HepG2 (cell line): ENCODE results near the gene PDE5A. TPM values are rescaled to one million over a fixed set of nuclear protein-coding genes. Genes with fewer than 3 reads are reported as not detected.

Experiments
- KDM3A ChIP-seq: IDR thresholded peaks from 2 replicates; pipeline ENCODE4 v1.6.1; 2018; ENCODE audit warnings: low read depth, missing compliant biosample characterization
- POLR2AphosphoS2 ChIP-seq: IDR thresholded peaks from 2 replicates; pipeline ENCODE4 v1.6.1; 2011; ENCODE audit warnings: low read depth, low read length, improper control_type of control experiment
- SKI ChIP-seq: fragments of 450-650 bp; IDR thresholded peaks from one replicate; pipeline ENCODE4 v1.6.1; 2018; ENCODE audit warnings: mild to moderate bottlenecking; ENCODE audit not compliant: partially characterized antibody
- ZNF563 ChIP-seq: sonication (generic); formaldehyde crosslinking; IDR thresholded peaks from 2 replicates; pipeline ENCODE4 v1.8.0; 2022; ENCODE audit warnings: mild to moderate bottlenecking, moderate library complexity, missing genetic modification reagents
- ZNF567 ChIP-seq: sonication (generic); formaldehyde crosslinking; IDR thresholded peaks from 2 replicates; pipeline ENCODE4 v1.8.1; 2023; ENCODE audit warnings: mild to moderate bottlenecking, missing genetic modification reagents, borderline replicate concordance
- ZNF607 ChIP-seq: sonication (generic); formaldehyde crosslinking; IDR thresholded peaks from 2 replicates; pipeline ENCODE4 v1.5.1; 2020; ENCODE audit warnings: missing genetic modification reagents, mild to moderate bottlenecking, borderline replicate concordance
- ZNF772 ChIP-seq: sonication (generic); formaldehyde crosslinking; IDR thresholded peaks from 2 replicates; pipeline ENCODE4 v1.5.0; 2020; ENCODE audit warnings: mild to moderate bottlenecking, missing genetic modification reagents
- polyA plus RNA-seq, 8 experiments: library from polyadenylated mRNA; depleted of rRNA in 3 of 8; stranded (reverse) in 7 of 8; unstranded in 1 of 8; fragments of >200 nt; fragmentation: Illumina TruSeq in 4 of 8; extraction: Trizol in 4 of 8; gene quantifications; 2 replicates each; pipeline versions ENCODE4 v1.2.1 to v1.2.3, GENCODE V29; 2011 to 2016; ENCODE audit warnings: low read depth in 4 of 8, missing spikeins in 1 of 8, mixed read lengths in 1 of 8; ENCODE audit not compliant: insufficient read depth in 1 of 8
- total RNA-seq, 5 experiments: library from RNA; depleted of rRNA; stranded (reverse); fragments of >200 nt; fragmentation: Illumina TruSeq; extraction: Trizol; gene quantifications; 2 replicates each; pipeline ENCODE4 v1.2.3, GENCODE V29; 2016; ENCODE audit warnings: low read depth in 1 of 5
- TF ChIP-seq, protein P1 (sequence below): sonication (generic); formaldehyde crosslinking; IDR thresholded peaks from 2 replicates; pipeline ENCODE4 v1.4.0; 2020; ENCODE audit warnings: missing genetic modification reagents
- TF ChIP-seq, protein P2 (sequence below): sonication (generic); formaldehyde crosslinking; IDR thresholded peaks from 2 replicates; pipeline ENCODE4 v1.4.0; 2020; ENCODE audit warnings: mild to moderate bottlenecking, missing genetic modification reagents
- TF ChIP-seq, protein P3 (sequence below): sonication (generic); formaldehyde crosslinking; IDR thresholded peaks from 2 replicates; pipeline ENCODE4 v1.4.0; 2020; ENCODE audit warnings: mild to moderate bottlenecking, low read depth, missing genetic modification reagents

Gene PDE5A
- total and polyA plus RNA-seq, 2 of the 13 experiments (the other 11 are each of a cell fraction or from before 2014, with no cell fraction given) = 0.22 to 0.44 TPM

DNA sequence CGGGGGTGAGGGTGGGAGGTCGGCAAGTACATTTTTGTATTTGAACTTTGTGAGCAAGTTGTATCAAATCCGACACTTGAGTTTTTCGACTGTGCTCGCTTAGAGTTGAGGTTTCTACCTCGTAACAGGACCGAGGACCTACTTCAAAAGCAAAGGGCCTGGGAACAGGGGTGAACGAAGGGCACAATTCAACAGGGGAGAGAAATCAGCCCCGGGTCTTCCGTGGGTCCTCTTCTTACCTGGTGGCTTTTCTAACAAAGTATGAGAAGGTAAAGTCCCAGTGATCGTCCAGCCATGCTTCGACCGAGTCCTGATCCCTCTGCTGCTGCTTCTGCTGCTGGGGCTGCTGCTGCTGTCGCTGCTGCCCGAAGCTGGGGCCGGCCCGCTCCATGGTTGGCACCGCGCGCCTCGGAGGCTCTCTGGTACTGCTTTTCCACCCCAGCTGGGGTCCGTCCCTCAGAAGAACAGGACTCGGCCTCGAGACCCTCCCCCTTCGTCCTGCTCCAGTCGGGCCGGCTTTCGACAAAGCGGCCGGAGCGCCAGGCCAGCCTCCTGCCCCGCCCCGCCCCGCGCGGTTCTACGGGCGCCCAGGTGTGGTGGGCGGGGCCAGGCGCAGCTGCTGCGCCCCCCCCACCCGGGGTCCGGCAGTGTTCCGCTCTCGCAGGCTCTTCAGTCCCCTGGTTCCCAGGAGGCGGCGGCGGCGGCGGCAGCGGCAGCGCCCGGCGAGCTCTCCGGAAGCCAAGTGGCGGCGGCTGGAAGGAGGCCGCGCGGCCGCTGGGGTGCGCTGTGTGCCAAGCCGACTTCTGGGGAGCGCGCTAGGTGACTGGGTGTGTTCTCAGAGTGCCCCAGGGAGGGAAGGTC, at the start of gene PDE5A (continued):
- TF ChIP-seq, protein P1, sequence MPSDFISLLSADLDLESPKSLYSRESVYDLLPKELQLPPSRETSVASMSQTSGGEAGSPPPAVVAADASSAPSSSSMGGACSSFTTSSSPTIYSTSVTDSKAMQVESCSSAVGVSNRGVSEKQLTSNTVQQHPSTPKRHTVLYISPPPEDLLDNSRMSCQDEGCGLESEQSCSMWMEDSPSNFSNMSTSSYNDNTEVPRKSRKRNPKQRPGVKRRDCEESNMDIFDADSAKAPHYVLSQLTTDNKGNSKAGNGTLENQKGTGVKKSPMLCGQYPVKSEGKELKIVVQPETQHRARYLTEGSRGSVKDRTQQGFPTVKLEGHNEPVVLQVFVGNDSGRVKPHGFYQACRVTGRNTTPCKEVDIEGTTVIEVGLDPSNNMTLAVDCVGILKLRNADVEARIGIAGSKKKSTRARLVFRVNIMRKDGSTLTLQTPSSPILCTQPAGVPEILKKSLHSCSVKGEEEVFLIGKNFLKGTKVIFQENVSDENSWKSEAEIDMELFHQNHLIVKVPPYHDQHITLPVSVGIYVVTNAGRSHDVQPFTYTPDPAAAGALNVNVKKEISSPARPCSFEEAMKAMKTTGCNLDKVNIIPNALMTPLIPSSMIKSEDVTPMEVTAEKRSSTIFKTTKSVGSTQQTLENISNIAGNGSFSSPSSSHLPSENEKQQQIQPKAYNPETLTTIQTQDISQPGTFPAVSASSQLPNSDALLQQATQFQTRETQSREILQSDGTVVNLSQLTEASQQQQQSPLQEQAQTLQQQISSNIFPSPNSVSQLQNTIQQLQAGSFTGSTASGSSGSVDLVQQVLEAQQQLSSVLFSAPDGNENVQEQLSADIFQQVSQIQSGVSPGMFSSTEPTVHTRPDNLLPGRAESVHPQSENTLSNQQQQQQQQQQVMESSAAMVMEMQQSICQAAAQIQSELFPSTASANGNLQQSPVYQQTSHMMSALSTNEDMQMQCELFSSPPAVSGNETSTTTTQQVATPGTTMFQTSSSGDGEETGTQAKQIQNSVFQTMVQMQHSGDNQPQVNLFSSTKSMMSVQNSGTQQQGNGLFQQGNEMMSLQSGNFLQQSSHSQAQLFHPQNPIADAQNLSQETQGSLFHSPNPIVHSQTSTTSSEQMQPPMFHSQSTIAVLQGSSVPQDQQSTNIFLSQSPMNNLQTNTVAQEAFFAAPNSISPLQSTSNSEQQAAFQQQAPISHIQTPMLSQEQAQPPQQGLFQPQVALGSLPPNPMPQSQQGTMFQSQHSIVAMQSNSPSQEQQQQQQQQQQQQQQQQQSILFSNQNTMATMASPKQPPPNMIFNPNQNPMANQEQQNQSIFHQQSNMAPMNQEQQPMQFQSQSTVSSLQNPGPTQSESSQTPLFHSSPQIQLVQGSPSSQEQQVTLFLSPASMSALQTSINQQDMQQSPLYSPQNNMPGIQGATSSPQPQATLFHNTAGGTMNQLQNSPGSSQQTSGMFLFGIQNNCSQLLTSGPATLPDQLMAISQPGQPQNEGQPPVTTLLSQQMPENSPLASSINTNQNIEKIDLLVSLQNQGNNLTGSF (CRISPR knock-in tag) = no peak
- no peak for TF ChIP-seq POLR2AphosphoS2
- TF ChIP-seq, protein P2, sequence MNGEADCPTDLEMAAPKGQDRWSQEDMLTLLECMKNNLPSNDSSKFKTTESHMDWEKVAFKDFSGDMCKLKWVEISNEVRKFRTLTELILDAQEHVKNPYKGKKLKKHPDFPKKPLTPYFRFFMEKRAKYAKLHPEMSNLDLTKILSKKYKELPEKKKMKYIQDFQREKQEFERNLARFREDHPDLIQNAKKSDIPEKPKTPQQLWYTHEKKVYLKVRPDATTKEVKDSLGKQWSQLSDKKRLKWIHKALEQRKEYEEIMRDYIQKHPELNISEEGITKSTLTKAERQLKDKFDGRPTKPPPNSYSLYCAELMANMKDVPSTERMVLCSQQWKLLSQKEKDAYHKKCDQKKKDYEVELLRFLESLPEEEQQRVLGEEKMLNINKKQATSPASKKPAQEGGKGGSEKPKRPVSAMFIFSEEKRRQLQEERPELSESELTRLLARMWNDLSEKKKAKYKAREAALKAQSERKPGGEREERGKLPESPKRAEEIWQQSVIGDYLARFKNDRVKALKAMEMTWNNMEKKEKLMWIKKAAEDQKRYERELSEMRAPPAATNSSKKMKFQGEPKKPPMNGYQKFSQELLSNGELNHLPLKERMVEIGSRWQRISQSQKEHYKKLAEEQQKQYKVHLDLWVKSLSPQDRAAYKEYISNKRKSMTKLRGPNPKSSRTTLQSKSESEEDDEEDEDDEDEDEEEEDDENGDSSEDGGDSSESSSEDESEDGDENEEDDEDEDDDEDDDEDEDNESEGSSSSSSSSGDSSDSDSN (CRISPR knock-in tag) = peak; percentile 57; the same call in 1 of the 2 replicates
- peak; percentile 54 for TF ChIP-seq SKI
- TF ChIP-seq ZNF567 (CRISPR knock-in tag) = 0 out of 2 replicates have a peak, but pooled peaks have one; percentile 61
- TF ChIP-seq ZNF607 (CRISPR knock-in tag) = peak; percentile 50; the same call in 1 of the 2 replicates
- TF ChIP-seq ZNF563 = peak; percentile 17; the same call in 1 of the 2 replicates
- 0 out of 2 replicates have a peak, but pooled peaks have one; percentile 37 for TF ChIP-seq KDM3A
- TF ChIP-seq, protein P3, sequence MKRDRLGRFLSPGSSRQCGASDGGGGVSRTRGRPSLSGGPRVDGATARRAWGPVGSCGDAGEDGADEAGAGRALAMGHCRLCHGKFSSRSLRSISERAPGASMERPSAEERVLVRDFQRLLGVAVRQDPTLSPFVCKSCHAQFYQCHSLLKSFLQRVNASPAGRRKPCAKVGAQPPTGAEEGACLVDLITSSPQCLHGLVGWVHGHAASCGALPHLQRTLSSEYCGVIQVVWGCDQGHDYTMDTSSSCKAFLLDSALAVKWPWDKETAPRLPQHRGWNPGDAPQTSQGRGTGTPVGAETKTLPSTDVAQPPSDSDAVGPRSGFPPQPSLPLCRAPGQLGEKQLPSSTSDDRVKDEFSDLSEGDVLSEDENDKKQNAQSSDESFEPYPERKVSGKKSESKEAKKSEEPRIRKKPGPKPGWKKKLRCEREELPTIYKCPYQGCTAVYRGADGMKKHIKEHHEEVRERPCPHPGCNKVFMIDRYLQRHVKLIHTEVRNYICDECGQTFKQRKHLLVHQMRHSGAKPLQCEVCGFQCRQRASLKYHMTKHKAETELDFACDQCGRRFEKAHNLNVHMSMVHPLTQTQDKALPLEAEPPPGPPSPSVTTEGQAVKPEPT (CRISPR knock-in tag) = peak; percentile 61; the same call in 1 of the 2 replicates
- no peak for TF ChIP-seq ZNF772 (CRISPR knock-in tag)
